WTC11 (cell line): ENCODE data around the gene RFC5. TPM values are rescaled to one million over a fixed set of nuclear protein-coding genes. Genes with fewer than 3 reads are reported as not detected.
A peak's percentile ranks its signal among the peaks of the same experiment; 100 is the strongest.

ENCODE experiments used
- ATAC-seq: fragments of 200-7000 bp; cut with Tn5 transposase; 2 replicates; pipeline ENCODE4 v1.10.0; 2021; ENCODE audit warnings: mild to moderate bottlenecking, moderate library complexity
- CTCF ChIA-PET: fragments of 300-600 bp; sonication (Branson Sonifier 250); formaldehyde crosslinking; loops from one replicate; lab custom pipeline; 2021; ENCODE audit warnings: antibody characterized with exemption; lab: Charles Lee
- POLR2A ChIA-PET: fragments of 350-600 bp; sonication (Branson Sonifier 250); formaldehyde crosslinking; loops from one replicate; lab custom pipeline; 2021; ENCODE audit warnings: antibody characterized with exemption; lab: Charles Lee
- DNase-seq: peaks from one replicate; pipeline ENCODE4 v3.0.0; 2021; ENCODE audit warnings: low spot score
- H3K27ac Mint-ChIP-seq: 2 replicates; pipeline ENCODE4 v1.8.0; 2021; ENCODE audit warnings: mixed read lengths
- H3K27me3 Mint-ChIP-seq: 2 replicates; pipeline ENCODE4 v1.8.0; 2021; ENCODE audit warnings: low read depth, mild to moderate bottlenecking, moderate library complexity, mixed read lengths
- H3K36me3 Mint-ChIP-seq: 2 replicates; pipeline ENCODE4 v1.8.0; 2021; ENCODE audit warnings: mixed read lengths
- H3K4me1 Mint-ChIP-seq: 2 replicates; pipeline ENCODE4 v1.8.0; 2022; ENCODE audit warnings: mixed read lengths
- H3K4me3 Mint-ChIP-seq: 2 replicates; pipeline ENCODE4 v1.8.0; 2021; ENCODE audit warnings: mild to moderate bottlenecking, moderate library complexity, mixed read lengths
- H3K9me3 Mint-ChIP-seq: 2 replicates; pipeline ENCODE4 v1.8.0; 2021; ENCODE audit warnings: mixed read lengths
- CREB1 ChIP-seq: sonication (generic); formaldehyde crosslinking; IDR thresholded peaks from 2 replicates; pipeline ENCODE4 v1.8.0; 2023; ENCODE audit warnings: mild to moderate bottlenecking, missing genetic modification reagents
- EMX1 ChIP-seq: fragments of 250-450 bp; sonication (Bioruptor Pico); IDR thresholded peaks from 2 replicates; pipeline ENCODE4 v1.8.0; 2021; ENCODE audit warnings: mild to moderate bottlenecking
- ESRRA ChIP-seq: sonication (generic); formaldehyde crosslinking; IDR thresholded peaks from 2 replicates; pipeline ENCODE4 v1.8.1; 2022; ENCODE audit warnings: mild to moderate bottlenecking, missing genetic modification reagents, borderline replicate concordance
- FOXK1 ChIP-seq: sonication (generic); formaldehyde crosslinking; IDR thresholded peaks from 2 replicates; pipeline ENCODE4 v1.8.0; 2022; ENCODE audit warnings: mild to moderate bottlenecking, moderate library complexity, missing genetic modification reagents
- GABPB1 ChIP-seq: sonication (generic); formaldehyde crosslinking; IDR thresholded peaks from 2 replicates; pipeline ENCODE4 v1.8.1; 2023; ENCODE audit warnings: mild to moderate bottlenecking, missing genetic modification reagents
- HMGA2 ChIP-seq: fragments of 250-450 bp; sonication (Bioruptor Pico); IDR thresholded peaks from 2 replicates; pipeline ENCODE4 v1.4.0; 2021; ENCODE audit warnings: mild to moderate bottlenecking, moderate library complexity
- MYBL2 ChIP-seq: sonication (generic); formaldehyde crosslinking; IDR thresholded peaks from 2 replicates; pipeline ENCODE4 v1.8.1; 2023; ENCODE audit warnings: mild to moderate bottlenecking, moderate library complexity, missing genetic modification reagents
- NR1H2 ChIP-seq: sonication (generic); formaldehyde crosslinking; IDR thresholded peaks from 2 replicates; pipeline ENCODE4 v1.9.0; 2021; ENCODE audit warnings: mild to moderate bottlenecking, moderate library complexity, missing genetic modification reagents
- SMAD4 ChIP-seq: sonication (generic); formaldehyde crosslinking; IDR thresholded peaks from 2 replicates; pipeline ENCODE4 v1.8.0; 2022; ENCODE audit warnings: mild to moderate bottlenecking, missing genetic modification reagents
- SOX15 ChIP-seq: fragments of 250-450 bp; sonication (Bioruptor Pico); IDR thresholded peaks from 2 replicates; pipeline ENCODE4 v1.9.0; 2021; ENCODE audit warnings: mild to moderate bottlenecking
- SP1 ChIP-seq: sonication (generic); formaldehyde crosslinking; conservative IDR thresholded peaks from 2 replicates; pipeline ENCODE4 v1.8.1; 2022; ENCODE audit warnings: missing genetic modification reagents
- TEAD1 ChIP-seq: sonication (generic); formaldehyde crosslinking; IDR thresholded peaks from 2 replicates; pipeline ENCODE4 v1.8.0; 2022; ENCODE audit warnings: mild to moderate bottlenecking, missing genetic modification reagents
- ZBTB21 ChIP-seq: sonication (generic); formaldehyde crosslinking; IDR thresholded peaks from 2 replicates; pipeline ENCODE4 v1.8.1; 2023; ENCODE audit warnings: mild to moderate bottlenecking, missing genetic modification reagents, borderline replicate concordance
- ZNF232 ChIP-seq: sonication (generic); formaldehyde crosslinking; IDR thresholded peaks from 2 replicates; pipeline ENCODE4 v1.8.0; 2022; ENCODE audit warnings: mild to moderate bottlenecking, missing genetic modification reagents
- ZNF512 ChIP-seq: sonication (generic); formaldehyde crosslinking; IDR thresholded peaks from 2 replicates; pipeline ENCODE4 v1.8.1; 2022; ENCODE audit warnings: missing genetic modification reagents, borderline replicate concordance
- ZNF671 ChIP-seq: fragments of 250-450 bp; sonication (Bioruptor Pico); IDR thresholded peaks from 2 replicates; pipeline ENCODE4 v1.8.0; 2021; ENCODE audit warnings: mild to moderate bottlenecking
- ZSCAN18 ChIP-seq: fragments of 250-450 bp; sonication (Bioruptor Pico); IDR thresholded peaks from 2 replicates; pipeline ENCODE4 v2.1.2; 2022; ENCODE audit warnings: mild to moderate bottlenecking, moderate library complexity
- total RNA-seq: library from RNA; stranded (reverse); gene quantifications from 3 replicates; pipeline ENCODE4 v1.2.3, GENCODE V29; 2021
- TF ChIP-seq, protein P1 (sequence below): sonication (generic); formaldehyde crosslinking; IDR thresholded peaks from 2 replicates; pipeline ENCODE4 v1.8.1; 2023; ENCODE audit warnings: mild to moderate bottlenecking, missing genetic modification reagents, moderate library complexity
- TF ChIP-seq, protein P2 (sequence below): sonication (generic); formaldehyde crosslinking; IDR thresholded peaks from 2 replicates; pipeline ENCODE4 v1.8.1; 2022; ENCODE audit warnings: low read depth, missing genetic modification reagents, borderline replicate concordance
- TF ChIP-seq, protein P3 (sequence below): fragments of 250-450 bp; sonication (Bioruptor Pico); IDR thresholded peaks from 2 replicates; pipeline ENCODE4 v1.9.0; 2021; ENCODE audit warnings: mild to moderate bottlenecking

RFC5 gene
- total RNA-seq, 1 experiment from 2014 or later = 35.2 TPM

DNA sequence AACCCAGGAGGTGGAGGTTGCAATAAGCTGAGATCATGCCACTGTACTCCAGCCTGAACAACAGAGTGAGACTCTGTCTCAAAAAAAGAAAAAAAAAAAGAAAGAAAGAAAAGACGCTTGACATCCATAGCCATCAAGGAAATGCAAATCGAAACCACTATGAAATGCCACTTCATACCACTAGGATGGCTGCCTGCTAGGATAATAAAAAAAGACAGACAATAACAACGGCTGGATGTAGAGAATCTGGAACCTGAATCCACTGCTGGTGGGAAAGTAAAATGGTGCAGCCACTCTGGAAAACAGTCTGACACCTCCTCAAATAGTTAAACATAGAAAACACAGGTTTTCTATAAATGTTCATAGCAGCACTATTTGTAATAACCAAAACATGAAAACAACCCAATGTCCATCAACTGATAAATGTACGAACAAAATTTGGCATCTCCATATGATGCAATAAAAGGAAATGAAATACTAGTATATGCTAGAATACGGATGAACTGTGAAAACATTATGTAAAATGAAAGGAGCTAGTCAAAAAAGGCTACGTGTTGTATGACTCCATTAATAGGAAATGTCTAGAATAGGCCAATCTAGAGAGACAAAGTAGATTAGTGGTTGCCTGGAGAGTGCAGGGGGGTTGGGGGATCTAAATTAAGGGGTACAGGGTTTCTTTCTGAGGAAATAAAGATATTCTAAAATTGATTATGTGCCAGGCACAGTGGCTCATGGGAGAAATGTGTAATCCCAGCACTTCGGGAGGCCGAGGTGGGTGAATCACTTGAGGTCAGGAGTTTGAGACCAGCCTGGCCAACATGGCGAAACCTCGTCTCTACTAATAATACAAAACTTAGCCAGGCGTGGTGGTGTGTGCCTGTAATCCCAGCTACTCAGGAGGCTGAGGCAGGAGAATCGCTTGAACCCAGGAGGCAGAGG, 34.7 kb downstream of the RFC5 start:
- no peak for TF ChIP-seq ZBTB21
- no peak for TF ChIP-seq ZSCAN18
- TF ChIP-seq, protein P1, sequence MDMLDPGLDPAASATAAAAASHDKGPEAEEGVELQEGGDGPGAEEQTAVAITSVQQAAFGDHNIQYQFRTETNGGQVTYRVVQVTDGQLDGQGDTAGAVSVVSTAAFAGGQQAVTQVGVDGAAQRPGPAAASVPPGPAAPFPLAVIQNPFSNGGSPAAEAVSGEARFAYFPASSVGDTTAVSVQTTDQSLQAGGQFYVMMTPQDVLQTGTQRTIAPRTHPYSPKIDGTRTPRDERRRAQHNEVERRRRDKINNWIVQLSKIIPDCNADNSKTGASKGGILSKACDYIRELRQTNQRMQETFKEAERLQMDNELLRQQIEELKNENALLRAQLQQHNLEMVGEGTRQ (CRISPR knock-in tag) = no peak
- no peak for TF ChIP-seq SMAD4 (CRISPR knock-in tag)
- TF ChIP-seq FOXK1 (CRISPR knock-in tag) = no peak
- no peak for TF ChIP-seq ZNF512
- TF ChIP-seq, protein P2, sequence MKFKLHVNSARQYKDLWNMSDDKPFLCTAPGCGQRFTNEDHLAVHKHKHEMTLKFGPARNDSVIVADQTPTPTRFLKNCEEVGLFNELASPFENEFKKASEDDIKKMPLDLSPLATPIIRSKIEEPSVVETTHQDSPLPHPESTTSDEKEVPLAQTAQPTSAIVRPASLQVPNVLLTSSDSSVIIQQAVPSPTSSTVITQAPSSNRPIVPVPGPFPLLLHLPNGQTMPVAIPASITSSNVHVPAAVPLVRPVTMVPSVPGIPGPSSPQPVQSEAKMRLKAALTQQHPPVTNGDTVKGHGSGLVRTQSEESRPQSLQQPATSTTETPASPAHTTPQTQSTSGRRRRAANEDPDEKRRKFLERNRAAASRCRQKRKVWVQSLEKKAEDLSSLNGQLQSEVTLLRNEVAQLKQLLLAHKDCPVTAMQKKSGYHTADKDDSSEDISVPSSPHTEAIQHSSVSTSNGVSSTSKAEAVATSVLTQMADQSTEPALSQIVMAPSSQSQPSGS (CRISPR knock-in tag) = no peak
- no peak for TF ChIP-seq ESRRA (CRISPR knock-in tag)
- TF ChIP-seq EMX1 (CRISPR knock-in tag) = no peak
- TF ChIP-seq ZNF671 (CRISPR knock-in tag) = no peak
- TF ChIP-seq SP1 (CRISPR knock-in tag) = no peak
- TF ChIP-seq TEAD1 (CRISPR knock-in tag) = no peak
- TF ChIP-seq NR1H2 (CRISPR knock-in tag) = no peak
- no peak for TF ChIP-seq CREB1
- no peak for TF ChIP-seq MYBL2 (CRISPR knock-in tag)
- TF ChIP-seq, protein P3, sequence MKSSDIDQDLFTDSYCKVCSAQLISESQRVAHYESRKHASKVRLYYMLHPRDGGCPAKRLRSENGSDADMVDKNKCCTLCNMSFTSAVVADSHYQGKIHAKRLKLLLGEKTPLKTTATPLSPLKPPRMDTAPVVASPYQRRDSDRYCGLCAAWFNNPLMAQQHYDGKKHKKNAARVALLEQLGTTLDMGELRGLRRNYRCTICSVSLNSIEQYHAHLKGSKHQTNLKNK (CRISPR knock-in tag) = no peak
- no peak for TF ChIP-seq HMGA2 (CRISPR knock-in tag)
- ChIA-PET POLR2A (no interaction called here), CTCF (interaction anchor here (0.9 kb wide), 1 partner anchor 15 kb away, joined by 3 read pairs; no protein-coding TSS in a partner anchor)
- H3K9me3 Mint-ChIP-seq = no peaks in the 10 kb centered on the region
- no peaks in the 10 kb centered on the region for H3K27me3 Mint-ChIP-seq
- no peak overlapping the region for H3K4me3 Mint-ChIP-seq
- H3K36me3 Mint-ChIP-seq = peaks cover 40% of the 10 kb centered on the region
- ATAC-seq (no peak), DNase-seq (no peak)
- peaks cover 15% of the 10 kb centered on the region for H3K4me1 Mint-ChIP-seq
- no peak overlapping the region for H3K27ac Mint-ChIP-seq

DNA sequence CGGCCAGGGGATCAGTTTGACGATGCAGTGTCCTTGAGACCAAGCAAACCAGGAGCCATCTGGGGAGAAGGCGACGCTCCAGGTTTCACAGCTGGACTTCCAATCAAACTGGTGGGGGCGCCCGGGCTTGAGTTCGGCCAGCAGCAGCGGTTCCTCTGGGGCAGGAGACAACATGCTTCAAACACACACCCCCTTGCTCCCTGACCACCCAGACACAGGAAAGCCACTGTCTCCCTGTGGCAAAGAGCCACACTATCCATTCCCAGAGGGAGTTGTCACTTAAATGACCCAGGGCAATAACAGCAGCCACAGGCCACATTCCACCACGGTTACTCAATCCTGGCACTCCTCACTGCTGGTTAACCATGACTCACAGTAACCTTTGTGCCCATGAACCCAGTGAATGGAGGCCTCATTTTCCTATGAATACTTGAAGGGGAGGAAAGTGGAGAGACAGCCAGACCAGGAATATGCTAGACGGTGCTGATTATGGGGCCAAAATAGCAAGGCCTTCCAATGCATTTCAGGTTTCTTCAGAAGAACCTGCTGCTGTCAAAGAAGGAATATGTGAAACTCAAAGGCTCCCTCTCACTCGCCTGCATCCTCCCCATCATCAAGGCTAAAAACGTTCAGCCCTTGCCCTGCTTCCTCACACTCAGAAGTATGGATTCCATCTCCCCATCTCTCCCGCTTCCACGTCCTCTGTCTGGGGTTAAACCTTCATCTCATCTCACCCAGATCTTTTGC, 36.0 kb downstream of the RFC5 start:
- POLR2A ChIA-PET = no interaction called here
- Mint-ChIP-seq H3K27ac (peak overlapping the region; percentile 69), H3K9me3 (no peaks in the 10 kb centered on the region), H3K36me3 (peaks cover 38% of the 10 kb centered on the region), H3K4me3 (no peak overlapping the region)
- CTCF ChIA-PET = no interaction called here
- DNase-seq (no peak), ATAC-seq (no peak)
- TF ChIP-seq ZNF232 (CRISPR knock-in tag) = no peak
- no peak for TF ChIP-seq SOX15 (CRISPR knock-in tag)
- peak; percentile 74; the same call in 1 of the 2 replicates for TF ChIP-seq GABPB1 (CRISPR knock-in tag)
- TF ChIP-seq, all 79 proteins: peak for 1
- H3K27me3 Mint-ChIP-seq = no peaks in the 10 kb centered on the region
- H3K4me1 Mint-ChIP-seq = peaks cover 17% of the 10 kb centered on the region
